HCT116 (cell line): ENCODE data around the gene CDS1. TPM values are rescaled to one million over a fixed set of nuclear protein-coding genes. Genes with fewer than 3 reads are reported as not detected.

Experiments used
- ATAC-seq: fragments of 200-7000 bp; cut with Tn5 transposase; 2 replicates; pipeline ENCODE4 v1.9.1; 2020; ENCODE audit warnings: mild to moderate bottlenecking, moderate library complexity
- BruUV-seq: library from RNA; stranded (reverse); fragments of 400-500 nt; replicated peaks from 2 replicates; lab custom pipeline; 2021; lab: Mats Ljungman, UMichigan
- CTCF ChIA-PET: fragments of 300-600 bp; sonication (Branson Sonifier 250); formaldehyde crosslinking; loops from one replicate; lab custom pipeline; 2021; ENCODE audit warnings: antibody characterized with exemption; lab: Charles Lee
- POLR2A ChIA-PET: fragments of 300-600, 350-600 bp; sonication (Branson Sonifier 250); formaldehyde crosslinking; loops from one replicate; lab custom pipeline; 2021; ENCODE audit warnings: antibody characterized with exemption; lab: Charles Lee
- RAD21 ChIA-PET, 2 experiments: fragments of 300-600 bp; sonication (Branson Sonifier 250); formaldehyde crosslinking; loops; one replicate each; lab custom pipeline; 2023; ENCODE audit warnings: low total read pairs in 2 of 2; ENCODE audit not compliant: uncharacterized antibody in 2 of 2, unreplicated experiment in 2 of 2, low non-redundant PET in 1 of 2; lab: Charles Lee
- DNase-seq: peaks from one replicate; pipeline ENCODE4 v3.0.0-alpha.2; 2010; ENCODE audit warnings: low read depth, low spot score
- H2AFZ ChIP-seq: fragments of 200-600 bp; shearing (Covaris generic), sonication (generic); 2 replicates; pipeline ENCODE4 v1.6.1; 2017; ENCODE audit warnings: low read depth, mixed run types, mixed read lengths, antibody characterized with exemption, low read length; ENCODE audit not compliant: poor library complexity, severe bottlenecking
- H3K27ac ChIP-seq: 2 replicates; pipeline ENCODE4 v1.5.1; 2012; ENCODE audit warnings: low read depth, low read length
- H3K27me3 ChIP-seq: fragments of 200-600 bp; sonication (generic); 2 replicates; pipeline ENCODE4 v1.6.1; 2016; ENCODE audit warnings: mixed run types, low read length, mixed read lengths; ENCODE audit not compliant: insufficient read depth
- H3K36me3 ChIP-seq, 2 experiments: fragments of 200-500 bp in 1 of 2; fragments of 200-600 bp in 1 of 2; sonication (Bioruptor generic) in 1 of 2; sonication (generic) in 1 of 2; 2 replicates each; pipeline versions ENCODE4 v1.5.1 to v1.6.1; 2014 to 2016; ENCODE audit warnings: low read length in 2 of 2, inconsistent platforms in 1 of 2, mixed read lengths in 1 of 2, mixed run types in 1 of 2; ENCODE audit not compliant: insufficient read depth in 2 of 2, control insufficient read depth in 1 of 2
- H3K4me1 ChIP-seq, 2 experiments: fragments of 200-600 bp in 1 of 2; sonication (generic) in 1 of 2; 2 replicates each; pipeline versions ENCODE4 v1.5.1 to v1.6.1; 2012 to 2017; ENCODE audit warnings: low read length in 2 of 2, inconsistent platforms in 1 of 2, mild to moderate bottlenecking in 1 of 2, mixed read lengths in 1 of 2, mixed run types in 1 of 2, moderate library complexity in 1 of 2; ENCODE audit not compliant: insufficient read depth in 2 of 2, control insufficient read depth in 1 of 2
- H3K4me2 ChIP-seq: fragments of 200-600 bp; sonication (generic); 2 replicates; pipeline ENCODE4 v1.6.1; 2017; ENCODE audit warnings: mixed run types, low read length, mixed read lengths
- H3K4me3 ChIP-seq, 2 experiments: fragments of 200-600 bp in 1 of 2; sonication (generic) in 1 of 2; replicated peaks in 1 of 2; 2 replicates each; pipeline ENCODE4 v1.5.1; 2011 to 2016; ENCODE audit warnings: low read length in 2 of 2, control low read depth in 1 of 2, low read depth in 1 of 2, mild to moderate bottlenecking in 1 of 2, mixed read lengths in 1 of 2, mixed run types in 1 of 2
- H3K79me2 ChIP-seq: fragments of 200-600 bp; sonication (generic); 2 replicates; pipeline ENCODE4 v1.6.1; 2017; ENCODE audit warnings: mild to moderate bottlenecking, mixed run types, low read length, moderate library complexity, mixed read lengths; ENCODE audit not compliant: insufficient read depth
- H3K9ac ChIP-seq: fragments of 200-600 bp; sonication (generic); 2 replicates; pipeline ENCODE4 v1.6.1; 2016; ENCODE audit warnings: low read length, mixed read lengths
- H3K9me2 ChIP-seq: fragments of 200-600 bp; sonication (generic), shearing (Covaris generic); 2 replicates; pipeline ENCODE4 v1.6.1; 2017; ENCODE audit warnings: mixed run types, mild to moderate bottlenecking, moderate library complexity; ENCODE audit not compliant: insufficient read depth
- H3K9me3 ChIP-seq, 2 experiments: fragments of 200-500 bp in 1 of 2; fragments of 200-600 bp in 1 of 2; sonication (Bioruptor generic) in 1 of 2; sonication (generic) in 1 of 2; 2 replicates each; pipeline ENCODE4 v1.6.1; 2014 to 2017; ENCODE audit warnings: low read length in 2 of 2, mixed read lengths in 2 of 2, inconsistent platforms in 1 of 2, low read depth in 1 of 2, mild to moderate bottlenecking in 1 of 2, mixed run types in 1 of 2, moderate library complexity in 1 of 2; ENCODE audit not compliant: control insufficient read depth in 1 of 2, insufficient read depth in 1 of 2
- H4K20me1 ChIP-seq: fragments of 200-600 bp; sonication (generic), shearing (Covaris generic); 2 replicates; pipeline ENCODE4 v1.6.1; 2017; ENCODE audit warnings: mixed run types, mild to moderate bottlenecking, moderate library complexity; ENCODE audit not compliant: insufficient read depth
- CBX3 ChIP-seq: IDR thresholded peaks from 2 replicates; pipeline ENCODE4 v1.6.1; 2012; ENCODE audit warnings: low read depth
- CEBPB ChIP-seq: IDR thresholded peaks from 2 replicates; pipeline ENCODE4 v1.6.1; 2012; ENCODE audit warnings: low read depth
- CTCF ChIP-seq, 3 experiments: fragments of 200-600 bp in 1 of 3; sonication (generic) in 1 of 3; IDR thresholded peaks in 2 of 3; conservative IDR thresholded peaks in 1 of 3; 2 replicates each; pipeline ENCODE4 v1.5.1; 2012 to 2017; ENCODE audit warnings: low read depth in 2 of 3, low read length in 2 of 3, antibody characterized with exemption in 1 of 3, borderline replicate concordance in 1 of 3, control low read depth in 1 of 3, mild to moderate bottlenecking in 1 of 3, mixed read lengths in 1 of 3, mixed run types in 1 of 3, moderate library complexity in 1 of 3; ENCODE audit not compliant: insufficient read depth in 1 of 3
- EGR1 ChIP-seq: IDR thresholded peaks from 2 replicates; pipeline ENCODE4 v1.6.1; 2012; ENCODE audit warnings: low read depth
- ELF1 ChIP-seq: IDR thresholded peaks from 2 replicates; pipeline ENCODE4 v1.6.1; 2012; ENCODE audit warnings: low read depth, borderline replicate concordance
- EZH2 ChIP-seq: fragments of 200-600 bp; sonication (generic); IDR thresholded peaks from 2 replicates; pipeline ENCODE4 v1.6.1; 2017; ENCODE audit warnings: antibody characterized with exemption, mixed run types
- EZH2phosphoT487 ChIP-seq: fragments of 200-600 bp; IDR thresholded peaks from 2 replicates; pipeline ENCODE4 v1.6.1; 2018; ENCODE audit warnings: antibody characterized with exemption, borderline replicate concordance
- FOSL1 ChIP-seq: IDR thresholded peaks from 2 replicates; pipeline ENCODE4 v1.6.1; 2012; ENCODE audit warnings: low read depth
- JUND ChIP-seq: IDR thresholded peaks from 2 replicates; pipeline ENCODE4 v1.6.1; 2012
- POLR2A ChIP-seq: IDR thresholded peaks from 2 replicates; pipeline ENCODE4 v1.7.0; 2011; ENCODE audit warnings: borderline replicate concordance; ENCODE audit not compliant: insufficient read depth, insufficient read length; ENCODE audit errors: extremely low read depth
- RAD21 ChIP-seq: IDR thresholded peaks from 2 replicates; pipeline ENCODE4 v1.6.1; 2012; ENCODE audit warnings: low read depth, mild to moderate bottlenecking
- REST ChIP-seq: IDR thresholded peaks from 2 replicates; pipeline ENCODE4 v1.6.1; 2012; ENCODE audit warnings: low read depth
- SIN3A ChIP-seq: IDR thresholded peaks from 2 replicates; pipeline ENCODE4 v1.6.1; 2012; ENCODE audit warnings: low read depth
- SP1 ChIP-seq: IDR thresholded peaks from 2 replicates; pipeline ENCODE4 v1.6.1; 2012; ENCODE audit warnings: low read depth
- SRF ChIP-seq: IDR thresholded peaks from 2 replicates; pipeline ENCODE4 v1.6.1; 2012; ENCODE audit warnings: low read depth
- TCF7L2 ChIP-seq: IDR thresholded peaks from 2 replicates; pipeline ENCODE4 v1.7.0; 2011; ENCODE audit warnings: borderline replicate concordance, inconsistent platforms; ENCODE audit not compliant: insufficient read depth, insufficient read length; ENCODE audit errors: extremely low read depth
- ZBTB33 ChIP-seq: IDR thresholded peaks from 2 replicates; pipeline ENCODE4 v1.6.1; 2011; ENCODE audit warnings: mild to moderate bottlenecking, low read length, moderate library complexity; ENCODE audit not compliant: insufficient replicate concordance; ENCODE audit errors: extremely low read depth
- ZFX ChIP-seq: fragments of 450-650 bp; IDR thresholded peaks from 2 replicates; pipeline ENCODE4 v1.6.1; 2017
- ZNF274 ChIP-seq: fragments of 200-500 bp; sonication (Bioruptor generic); IDR thresholded peaks from 2 replicates; pipeline ENCODE4 v1.6.1; 2014; ENCODE audit warnings: mild to moderate bottlenecking, low read depth, low read length, inconsistent platforms
- intact Hi-C: fragments of 100-400 bp; cut with micrococcal nuclease; formaldehyde crosslinking; loops from 2 replicates; pipeline ENCODE4 v1.10.0; 2022
- total RNA-seq: library from RNA; stranded (reverse); gene quantifications from one replicate; pipeline ENCODE4 v1.2.1, GENCODE V29; 2021; ENCODE audit not compliant: unreplicated experiment
- TF ChIP-seq, protein P1 (sequence below): IDR thresholded peaks from 2 replicates; pipeline ENCODE4 v1.6.1; 2012

CDS1 gene
- total RNA-seq, 1 experiment from 2014 or later = 14.6 TPM

DNA sequence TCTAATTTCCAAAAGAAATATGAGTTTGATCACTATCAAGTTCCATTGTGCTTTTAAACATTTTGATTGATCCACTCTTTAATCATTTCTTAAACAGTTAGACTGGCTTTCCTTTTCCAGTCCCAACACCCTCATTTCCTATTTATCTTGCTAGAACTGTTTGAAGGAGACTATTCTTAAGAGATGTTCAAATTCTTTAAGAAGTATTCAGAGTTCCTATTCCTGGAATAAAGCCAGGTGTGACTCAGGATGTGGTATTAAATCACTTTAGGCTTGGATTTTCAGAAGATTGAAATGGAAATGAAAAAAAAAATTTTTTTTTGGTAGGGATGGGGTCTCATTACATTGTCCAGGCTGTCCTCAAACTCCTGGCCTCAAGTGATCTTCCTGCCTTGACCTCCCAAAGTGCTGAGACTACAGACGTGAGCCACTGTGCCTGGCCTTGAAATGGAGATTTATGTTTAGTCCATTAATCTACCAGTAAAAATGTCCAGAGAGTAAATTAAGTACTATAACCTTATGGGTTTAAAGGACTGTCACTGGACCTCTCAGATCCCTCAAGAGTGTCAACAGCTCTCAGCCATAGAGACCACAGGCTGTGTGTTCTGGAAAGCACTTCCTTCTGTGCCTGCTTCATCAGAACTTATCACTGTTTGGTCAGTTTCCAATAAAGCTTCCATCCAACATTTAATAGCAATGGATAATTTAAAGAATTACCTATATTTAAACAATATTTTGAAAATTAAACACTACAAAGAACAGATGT, 90.7 kb downstream of the CDS1 start:
- peaks cover 14 to 16% of the 10 kb centered on the region in 2 experiments for H3K4me1 ChIP-seq
- no peak overlapping the region for H3K9ac ChIP-seq
- H3K9me3 ChIP-seq = no peaks in the 10 kb centered on the region
- H3K4me2 ChIP-seq = peak overlapping the region; percentile 48
- H3K4me3 ChIP-seq = no peak overlapping the region
- ChIA-PET CTCF (no interaction called here), POLR2A (no interaction called here), RAD21 (no interaction called here)
- TF ChIP-seq CEBPB (no peak), SIN3A (no peak), ZFX (no peak), JUND (peak; percentile 45; the same call in 1 of the 2 replicates), ZNF274 (no peak), SRF (no peak), EZH2phosphoT487 (no peak), EZH2 (no peak), ZBTB33 (no peak), CBX3 (no peak), POLR2A (no peak), EGR1 (no peak), REST (no peak), CTCF (IDR thresholded peaks at IDR 0.05 in 2 of 3, conservative IDR thresholded peaks at IDR 0.05 in 1 of 3; ENCODE audit: borderline replicate concordance in 1 of 3, insufficient read depth in 1 of 3, low read depth in 2 of 3, low read length in 2 of 3) (no peak), RAD21 (no peak), FOSL1 (peak; percentile 67), TCF7L2 (no peak), ELF1 (no peak), SP1 (0 out of 2 replicates have a peak, but pooled peaks have one; percentile 23)
- TF ChIP-seq, protein P1, sequence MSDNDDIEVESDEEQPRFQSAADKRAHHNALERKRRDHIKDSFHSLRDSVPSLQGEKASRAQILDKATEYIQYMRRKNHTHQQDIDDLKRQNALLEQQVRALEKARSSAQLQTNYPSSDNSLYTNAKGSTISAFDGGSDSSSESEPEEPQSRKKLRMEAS = no peak
- H3K9me2 ChIP-seq = no peaks in the 10 kb centered on the region
- H3K79me2 ChIP-seq = no peaks in the 10 kb centered on the region
- no peak overlapping the region for H2AFZ ChIP-seq
- no peaks in the 10 kb centered on the region; the same call in 1 of the 2 replicates for H4K20me1 ChIP-seq
- intact Hi-C loops = no loop called here
- no TSS peak for BruUV-seq
- DNase-seq = peak; percentile 39
- H3K27ac ChIP-seq = peak overlapping the region; percentile 52; the same call in 1 of the 2 replicates
- peak; percentile 57 for ATAC-seq
- H3K27me3 ChIP-seq = no peaks in the 10 kb centered on the region
- 0 out of 4 replicates have a peak, but pooled peaks cover 0 to 4% of the 10 kb centered on the region in 2 experiments for H3K36me3 ChIP-seq
